ENCODE data around the gene C1QTNF8.

C1QTNF8 gene

DNA sequence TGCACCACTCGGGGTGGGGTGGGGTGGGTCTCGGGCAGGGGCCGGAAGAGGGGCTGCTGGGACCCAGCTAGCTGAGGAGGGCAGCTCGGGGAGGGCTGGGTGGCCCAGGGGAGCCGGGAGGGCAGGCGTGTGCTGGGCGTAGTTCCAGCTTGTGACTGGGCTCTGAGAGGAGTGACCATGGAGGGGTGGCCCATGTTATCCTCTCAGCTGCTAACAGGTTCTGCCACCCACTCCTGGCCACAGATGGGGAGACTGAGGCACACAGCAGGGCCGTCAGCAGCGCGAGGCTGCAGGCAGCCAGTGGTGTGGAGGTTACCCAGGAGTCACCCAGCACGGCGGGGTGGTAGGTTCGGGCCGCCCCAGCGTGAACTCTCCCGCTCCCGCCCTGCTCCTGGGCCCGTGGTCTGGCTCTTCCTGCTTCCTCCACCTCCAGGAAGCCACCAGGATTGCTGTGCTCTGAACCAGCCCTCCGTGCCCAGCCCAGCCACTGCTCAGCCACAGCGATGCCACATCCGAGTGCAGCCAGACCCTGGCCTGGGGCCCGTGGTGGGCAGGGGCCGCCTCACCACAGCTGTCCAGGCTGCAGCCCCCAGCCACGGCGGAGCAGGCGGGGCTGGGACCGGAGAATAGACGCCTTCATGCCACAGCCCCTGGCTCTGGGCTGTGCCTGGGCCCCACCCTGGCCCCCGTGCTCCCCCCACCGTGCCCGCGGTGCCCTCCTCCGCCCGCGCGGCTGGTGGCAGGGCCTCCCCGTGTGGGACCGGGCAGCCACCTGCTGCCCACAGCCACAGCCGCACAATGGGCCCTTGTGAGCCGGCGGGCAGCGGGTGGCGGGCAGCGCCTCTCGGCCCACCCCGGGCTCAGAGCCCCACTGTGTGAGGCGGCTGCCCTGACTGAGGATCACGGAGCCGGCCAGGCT lies 49.8 kb downstream of the C1QTNF8 start:
- peaks cover 5% of the 10 kb centered on the region for H3K36me3 Mint-ChIP-seq
- peaks cover 28% of the 10 kb centered on the region for H3K27me3 Mint-ChIP-seq
- no peak overlapping the region for H3K27ac Mint-ChIP-seq
- no peak overlapping the region for H3K4me3 Mint-ChIP-seq
- H3K9me3 Mint-ChIP-seq = peaks cover 10% of the 10 kb centered on the region
- peak; percentile 32 for ATAC-seq
- H3K4me1 Mint-ChIP-seq = no peaks in the 10 kb centered on the region

DNA sequence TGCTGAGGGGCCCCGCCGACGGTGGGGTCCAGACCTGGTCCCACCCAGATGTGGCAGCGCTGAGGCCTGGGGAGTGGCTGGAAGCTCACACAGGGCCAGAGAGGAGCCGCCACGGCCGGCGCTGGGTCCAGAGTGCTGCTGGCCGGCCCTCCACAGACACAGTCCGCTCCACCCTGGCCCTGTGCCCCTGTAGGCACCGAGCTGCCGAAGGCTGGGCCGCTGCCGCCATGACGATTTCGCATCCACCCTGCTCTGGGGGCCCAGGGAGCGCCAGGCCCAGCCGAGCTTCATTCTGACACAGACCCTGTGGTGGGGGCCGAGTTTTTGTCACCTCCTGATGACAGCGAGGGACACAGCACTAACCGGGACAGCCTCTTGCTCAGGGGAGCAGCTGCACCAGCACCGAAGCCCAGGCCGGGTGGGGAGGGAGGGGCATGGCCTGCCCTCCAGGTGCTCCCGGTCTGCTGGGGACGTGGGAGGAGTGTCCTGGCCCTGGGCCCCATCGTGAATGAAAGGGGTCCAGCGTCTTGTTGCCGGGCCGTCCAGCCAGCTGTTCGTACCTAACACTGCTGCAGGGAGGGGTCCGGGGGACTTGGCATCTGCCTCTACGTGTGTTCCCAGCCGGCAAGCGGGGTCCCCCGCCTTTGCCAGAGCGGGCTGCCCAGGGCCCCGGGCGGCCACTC lies 50.6 kb downstream of the C1QTNF8 start:
- no peak overlapping the region for H3K4me3 Mint-ChIP-seq
- peaks cover 5% of the 10 kb centered on the region for H3K36me3 Mint-ChIP-seq
- no peak overlapping the region for H3K27ac Mint-ChIP-seq
- H3K27me3 Mint-ChIP-seq = peaks cover 28% of the 10 kb centered on the region
- no peak for ATAC-seq
- peaks cover 10% of the 10 kb centered on the region for H3K9me3 Mint-ChIP-seq
- H3K4me1 Mint-ChIP-seq = no peaks in the 10 kb centered on the region

DNA sequence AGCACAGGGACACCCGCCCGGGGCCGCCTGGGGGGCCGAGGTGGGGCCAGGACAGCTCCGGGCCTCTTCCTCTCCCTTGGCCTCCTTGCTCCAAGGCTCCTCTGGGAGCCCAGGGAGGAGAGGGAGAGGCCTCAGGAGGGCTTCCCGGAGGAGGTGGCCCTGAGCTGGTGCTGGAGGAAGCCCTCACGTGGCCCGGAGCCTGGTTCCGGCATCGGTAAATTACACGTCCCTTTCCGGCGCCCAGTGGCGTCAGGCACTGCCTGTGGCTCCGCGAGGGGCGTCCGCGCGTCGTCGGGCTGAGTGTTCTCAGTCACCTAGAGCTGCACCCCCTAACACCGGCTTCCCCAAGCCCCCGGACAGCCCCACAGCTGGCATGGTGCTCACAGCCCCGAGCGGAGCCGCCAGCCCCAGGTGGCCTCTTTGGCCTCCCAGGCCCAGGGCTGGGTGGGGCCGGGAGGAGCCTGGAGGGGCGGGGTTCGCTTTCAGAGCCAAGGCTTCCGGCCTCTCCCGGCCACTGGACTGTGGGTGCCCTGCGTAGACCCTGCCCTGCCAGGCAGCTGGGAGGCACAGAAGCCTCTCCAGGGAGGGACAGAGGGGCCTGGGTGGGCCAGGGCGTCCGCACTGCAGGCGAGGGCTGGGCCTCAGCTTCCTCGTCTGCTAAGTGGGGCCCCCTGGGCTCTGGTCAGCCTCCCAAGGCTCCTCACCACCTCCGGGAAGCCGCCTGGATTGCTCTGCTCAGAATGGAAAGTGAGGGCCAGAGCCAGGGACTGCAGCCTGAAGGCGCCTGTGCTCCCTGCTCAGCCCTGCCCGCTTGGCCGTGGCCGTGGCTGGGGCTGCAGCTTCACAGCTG lies 51.4 kb downstream of the C1QTNF8 start:
- peaks cover 5% of the 10 kb centered on the region for H3K36me3 Mint-ChIP-seq
- H3K4me1 Mint-ChIP-seq = no peaks in the 10 kb centered on the region
- peaks cover 10% of the 10 kb centered on the region for H3K9me3 Mint-ChIP-seq
- no peak overlapping the region for H3K4me3 Mint-ChIP-seq
- H3K27ac Mint-ChIP-seq = no peak overlapping the region
- peaks cover 20% of the 10 kb centered on the region for H3K27me3 Mint-ChIP-seq
- ATAC-seq = no peak

DNA sequence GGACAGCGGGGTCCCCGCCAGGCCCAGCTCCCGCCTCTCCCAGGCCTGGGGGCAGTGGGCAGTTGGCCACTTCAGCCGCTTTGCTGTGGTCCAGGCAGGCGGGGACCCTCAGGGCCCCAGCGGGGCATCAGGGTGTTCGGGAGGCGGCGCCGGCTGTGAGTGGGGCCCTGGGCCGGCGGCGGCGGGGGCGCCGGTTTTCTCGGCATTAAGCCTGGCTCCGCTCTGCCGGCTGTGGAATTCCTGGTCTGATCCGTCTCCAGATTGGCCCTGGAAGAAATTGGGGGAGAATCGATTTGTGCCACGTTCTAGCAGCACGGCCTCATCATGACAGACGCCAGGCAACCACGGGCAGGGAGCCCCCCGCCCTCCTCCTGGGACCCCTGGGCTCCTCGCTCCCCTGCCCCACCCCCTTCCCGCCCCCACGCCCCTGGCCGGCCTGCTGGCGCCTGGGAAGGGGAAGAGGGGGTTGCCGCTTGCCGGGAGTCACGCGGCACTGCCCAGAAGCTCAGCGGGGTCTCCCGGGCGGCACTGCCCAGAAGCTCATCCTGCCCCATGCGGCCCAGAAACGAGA lies 52.1 kb downstream of the C1QTNF8 start:
- no peaks in the 10 kb centered on the region for H3K4me1 Mint-ChIP-seq
- ATAC-seq = no peak
- H3K36me3 Mint-ChIP-seq = peaks cover 5% of the 10 kb centered on the region
- peaks cover 10% of the 10 kb centered on the region for H3K9me3 Mint-ChIP-seq
- H3K4me3 Mint-ChIP-seq = no peak overlapping the region
- H3K27ac Mint-ChIP-seq = no peak overlapping the region
- peaks cover 22% of the 10 kb centered on the region for H3K27me3 Mint-ChIP-seq

DNA sequence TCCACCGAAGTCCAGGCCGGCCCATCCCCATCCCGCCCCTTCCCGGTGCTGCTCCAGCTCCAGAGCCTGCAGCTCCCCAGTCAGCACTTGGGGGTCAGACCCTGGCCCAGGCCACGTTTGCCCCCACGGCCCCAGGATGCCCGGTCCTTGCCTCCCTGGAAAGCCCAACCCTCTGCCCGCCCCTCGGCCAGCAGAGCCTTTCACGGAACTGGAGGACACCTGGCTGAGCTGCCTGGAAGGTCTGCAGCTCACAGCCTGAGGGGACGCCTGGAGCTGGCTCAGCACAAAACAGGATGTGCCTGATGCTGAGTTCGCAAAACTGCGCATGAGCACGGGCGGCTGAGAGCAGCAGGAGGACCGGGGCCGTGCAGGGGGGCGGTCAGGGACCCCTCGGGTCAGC lies 53.2 kb downstream of the C1QTNF8 start:
- Mint-ChIP-seq H3K36me3 (peaks cover 5% of the 10 kb centered on the region), H3K27me3 (peaks cover 33% of the 10 kb centered on the region), H3K4me3 (no peak overlapping the region), H3K4me1 (no peaks in the 10 kb centered on the region), H3K27ac (no peak overlapping the region), H3K9me3 (peaks cover 10% of the 10 kb centered on the region)
- ATAC-seq = no peak

DNA sequence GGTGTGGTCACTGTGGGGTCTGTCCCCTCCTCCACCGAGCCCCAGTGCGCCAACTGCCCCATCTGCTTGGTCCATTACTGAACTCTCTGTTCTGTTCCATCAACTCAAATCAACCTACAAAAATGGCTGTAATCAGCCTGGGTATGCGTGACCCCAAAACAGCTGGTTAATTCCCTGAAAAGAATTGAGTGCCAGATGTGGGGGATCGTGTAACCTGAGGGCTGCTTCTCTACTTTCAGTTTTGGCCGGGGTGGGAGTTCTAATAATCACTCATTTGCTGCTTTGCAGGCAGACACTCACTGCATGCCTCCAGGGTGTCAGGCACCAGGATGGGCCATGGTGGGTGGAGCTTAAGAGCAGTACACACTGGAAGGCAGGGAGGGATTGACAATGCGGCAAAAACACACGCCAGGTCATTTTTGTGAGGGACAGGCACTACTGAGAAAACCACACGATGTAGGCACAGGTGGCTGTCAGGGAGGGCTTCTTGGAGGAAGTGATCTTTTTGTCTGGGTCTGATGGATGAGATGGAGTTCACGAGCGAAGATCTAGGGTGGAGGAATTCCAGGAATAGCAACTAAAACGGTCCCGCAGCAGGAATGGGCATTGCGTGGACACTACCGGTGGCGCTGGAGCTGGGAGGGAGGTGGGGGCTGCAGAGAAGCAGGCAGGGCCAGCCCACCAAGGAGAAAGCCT lies 53.8 kb downstream of the C1QTNF8 start:
- H3K27ac Mint-ChIP-seq = no peak overlapping the region
- H3K36me3 Mint-ChIP-seq = peaks cover 5% of the 10 kb centered on the region

DNA sequence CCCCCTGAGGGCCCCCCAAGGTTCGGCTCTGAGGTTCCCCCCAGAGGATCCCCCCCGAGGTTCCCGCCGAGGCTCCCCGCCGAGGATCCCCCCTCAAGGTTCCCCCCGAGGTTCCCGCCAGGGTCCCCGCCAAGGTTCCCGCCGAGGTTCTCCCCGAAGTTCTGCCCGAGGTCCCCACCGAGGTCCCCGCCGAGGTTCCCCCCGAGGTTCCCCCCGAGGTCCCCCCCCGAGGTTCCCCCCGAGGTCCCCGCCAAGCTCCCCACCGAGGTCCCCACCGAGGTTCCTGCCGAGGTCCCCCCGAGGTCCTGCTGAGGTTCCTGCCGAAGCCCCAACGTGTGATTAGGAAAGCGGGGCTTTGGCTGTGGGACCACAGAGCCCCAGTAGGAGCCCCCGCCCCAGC lies 55.7 kb downstream of the C1QTNF8 start:
- H3K9me3 Mint-ChIP-seq = peaks cover 10% of the 10 kb centered on the region
- peaks cover 5% of the 10 kb centered on the region for H3K36me3 Mint-ChIP-seq
- no peak overlapping the region for H3K4me3 Mint-ChIP-seq
- H3K4me1 Mint-ChIP-seq = no peaks in the 10 kb centered on the region
- no peak for ATAC-seq
- H3K27ac Mint-ChIP-seq = no peak overlapping the region
- H3K27me3 Mint-ChIP-seq = peaks cover 37% of the 10 kb centered on the region

More for the DNA sequence above, 53.8 kb downstream of the C1QTNF8 start:
- H3K9me3 Mint-ChIP-seq = peaks cover 10% of the 10 kb centered on the region
- H3K4me1 Mint-ChIP-seq = no peaks in the 10 kb centered on the region
- H3K4me3 Mint-ChIP-seq = no peak overlapping the region
- ATAC-seq = no peak
- peaks cover 37% of the 10 kb centered on the region for H3K27me3 Mint-ChIP-seq

DNA sequence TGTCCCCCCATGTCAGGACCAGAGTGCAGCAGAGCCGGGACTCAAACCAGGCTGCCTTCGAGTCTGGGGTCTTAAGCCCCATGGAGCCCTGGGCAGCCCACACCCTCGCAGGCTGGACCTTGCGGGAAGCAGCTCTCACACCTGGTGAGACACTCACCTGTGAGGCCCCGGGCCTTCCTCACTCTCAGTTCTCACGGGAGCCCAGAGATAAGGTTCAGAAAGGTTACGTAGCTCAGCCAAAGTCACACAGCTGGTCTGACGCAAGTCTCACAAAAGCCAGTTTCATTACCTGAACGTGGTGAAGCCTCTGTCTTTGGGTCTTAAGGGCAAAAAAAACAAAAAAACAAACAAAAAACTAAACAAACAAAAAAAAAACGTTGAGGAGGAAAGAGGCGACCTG lies 56.3 kb downstream of the C1QTNF8 start:
- H3K4me3 Mint-ChIP-seq = no peak overlapping the region
- peaks cover 5% of the 10 kb centered on the region for H3K36me3 Mint-ChIP-seq
- peaks cover 37% of the 10 kb centered on the region for H3K27me3 Mint-ChIP-seq
- H3K27ac Mint-ChIP-seq = no peak overlapping the region
- ATAC-seq = no peak
- peaks cover 10% of the 10 kb centered on the region for H3K9me3 Mint-ChIP-seq
- no peaks in the 10 kb centered on the region for H3K4me1 Mint-ChIP-seq

DNA sequence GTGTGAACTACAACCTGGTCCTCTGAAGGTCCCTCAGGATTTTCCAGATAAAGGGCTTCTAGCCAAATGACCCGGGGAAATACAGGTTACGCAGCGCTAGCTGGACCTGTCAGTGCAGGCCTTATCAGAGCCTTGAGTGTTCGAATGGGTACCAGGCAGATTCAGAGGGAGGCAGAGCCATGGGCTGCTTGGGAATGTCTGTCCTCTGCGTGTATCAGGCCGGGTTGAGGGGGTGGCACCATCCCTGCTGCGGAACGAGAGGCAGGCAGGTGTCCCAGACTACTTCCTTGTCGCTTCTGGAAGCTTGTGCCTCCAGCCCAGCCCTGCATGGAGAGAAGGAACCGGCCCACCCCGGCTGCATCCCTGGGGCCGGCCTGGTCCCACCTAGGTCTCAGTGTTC lies 57.1 kb downstream of the C1QTNF8 start:
- Mint-ChIP-seq H3K9me3 (peaks cover 10% of the 10 kb centered on the region), H3K27ac (no peak overlapping the region), H3K36me3 (peaks cover 5% of the 10 kb centered on the region), H3K4me3 (no peak overlapping the region), H3K4me1 (no peaks in the 10 kb centered on the region), H3K27me3 (peaks cover 37% of the 10 kb centered on the region)
- ATAC-seq = no peak
